HEK293 (cell line): ENCODE measurements around the gene PTPN3.

ENCODE experiments used
- YY2 ChIP-seq: fragments of 450-650 bp; formaldehyde crosslinking; IDR thresholded peaks from 2 replicates; pipeline ENCODE4 v1.5.1; 2016; ENCODE audit warnings: missing biosample characterization, missing genetic modification characterization
- ZBTB17 ChIP-seq: fragments of 450-650 bp; formaldehyde crosslinking; IDR thresholded peaks from 2 replicates; pipeline ENCODE4 v1.5.1; 2016; ENCODE audit warnings: missing biosample characterization, missing genetic modification characterization

DNA sequence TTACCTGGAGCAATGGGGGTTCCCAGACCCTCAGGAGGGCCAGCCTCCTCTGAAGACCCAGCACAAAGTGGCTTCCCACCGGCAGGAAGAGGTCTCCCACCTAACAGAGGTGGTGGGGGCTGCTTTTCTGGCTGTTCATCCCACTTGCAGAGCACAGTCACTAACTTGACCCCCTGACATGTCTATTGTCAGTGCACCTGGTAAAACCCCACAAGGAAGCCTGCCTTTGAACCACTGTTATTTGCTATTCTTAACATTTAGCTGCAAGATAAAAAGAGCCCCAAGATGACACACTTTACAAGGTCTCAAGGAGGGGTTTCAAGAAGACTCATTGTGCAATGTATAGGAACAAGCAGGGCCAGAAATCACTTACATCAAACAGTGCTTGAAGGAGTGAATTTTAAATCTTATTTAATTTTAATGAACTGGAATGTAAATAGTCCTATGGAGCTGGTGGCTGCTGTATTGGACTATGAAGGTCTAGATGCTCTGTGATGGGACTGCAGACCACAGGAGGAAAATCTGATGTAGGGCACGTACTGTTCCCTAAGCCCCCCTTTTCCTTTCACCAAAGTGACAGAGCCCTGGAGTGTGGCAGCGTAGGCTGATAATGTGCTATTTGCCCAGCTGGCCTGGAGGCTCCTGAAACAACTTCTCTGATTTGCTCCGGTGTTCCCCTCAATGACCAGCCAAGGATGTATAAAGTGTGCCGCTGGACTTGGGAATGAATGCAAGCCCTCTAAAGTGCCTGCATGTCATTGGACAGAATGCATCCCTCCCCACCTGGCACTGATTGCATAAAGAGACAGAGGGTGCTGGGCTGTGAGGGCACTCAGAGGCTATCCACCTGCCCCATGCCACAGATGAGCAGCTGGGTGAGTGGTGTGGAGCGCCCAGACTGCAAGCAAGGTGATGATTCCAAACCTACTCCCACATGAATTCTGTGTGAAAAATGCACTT, 80.2 kb downstream of the PTPN3 start:
- TF ChIP-seq YY2 (tag by site-specific recombination) (no peak), ZBTB17 (no peak)
